Erythroblast (primary cell): Measurements from ENCODE around the gene MTSS2.
"Not testable (repeated sequence)": the region's sequence is repeated elsewhere in the genome, so short reads cannot be mapped to it uniquely, and the experiment has no call there.

Experiments used
- DNase-seq, 2 experiments: peaks; one replicate each; lab custom pipeline; 2025; lab: John Stamatoyannopoulos, UW
- GATA1 ChIP-seq: IDR thresholded peaks from 2 replicates; pipeline ENCODE4 v1.6.1; 2011; ENCODE audit warnings: low read depth, mild to moderate bottlenecking, control low read depth, low read length, moderate library complexity
- POLR2A ChIP-seq: IDR thresholded peaks from 2 replicates; pipeline ENCODE4 v1.6.1; 2011; ENCODE audit warnings: mild to moderate bottlenecking, low read length

MTSS2 gene

DNA sequence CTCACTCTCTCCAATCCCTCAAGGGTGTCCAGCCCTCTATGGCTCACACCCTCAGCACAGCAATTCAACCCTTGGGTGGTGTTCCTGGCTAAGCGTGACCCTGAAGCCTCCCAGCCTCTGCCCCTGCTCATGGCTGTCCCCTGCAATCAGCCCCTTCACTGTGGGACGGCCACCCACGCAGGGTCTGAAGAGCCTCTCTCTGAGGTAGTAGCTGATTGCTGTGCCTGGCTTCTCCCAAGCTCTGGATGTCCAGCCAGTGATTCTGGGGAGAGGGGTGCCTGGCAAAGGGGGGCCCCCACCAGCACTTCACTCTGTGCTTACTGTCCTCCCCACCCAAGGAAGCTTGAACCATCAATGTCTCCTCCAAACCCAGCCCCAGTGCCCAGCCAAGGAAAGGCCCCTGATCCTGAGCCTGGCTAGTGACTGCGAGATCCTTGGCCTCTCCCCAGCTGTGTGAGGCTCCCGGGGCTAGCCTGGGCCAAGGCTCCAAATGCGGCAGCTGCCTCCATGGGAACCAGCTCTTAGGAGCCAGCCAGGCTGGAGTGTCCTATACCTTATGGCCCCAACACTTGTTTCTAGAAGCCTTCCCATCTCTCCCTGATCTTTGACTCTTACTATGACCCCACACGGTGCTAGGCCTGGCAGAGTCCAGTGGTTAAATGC, 9.9 kb downstream of the MTSS2 start:
- TF ChIP-seq POLR2A (no peak), GATA1 (no peak)
- DNase-seq: no peak

DNA sequence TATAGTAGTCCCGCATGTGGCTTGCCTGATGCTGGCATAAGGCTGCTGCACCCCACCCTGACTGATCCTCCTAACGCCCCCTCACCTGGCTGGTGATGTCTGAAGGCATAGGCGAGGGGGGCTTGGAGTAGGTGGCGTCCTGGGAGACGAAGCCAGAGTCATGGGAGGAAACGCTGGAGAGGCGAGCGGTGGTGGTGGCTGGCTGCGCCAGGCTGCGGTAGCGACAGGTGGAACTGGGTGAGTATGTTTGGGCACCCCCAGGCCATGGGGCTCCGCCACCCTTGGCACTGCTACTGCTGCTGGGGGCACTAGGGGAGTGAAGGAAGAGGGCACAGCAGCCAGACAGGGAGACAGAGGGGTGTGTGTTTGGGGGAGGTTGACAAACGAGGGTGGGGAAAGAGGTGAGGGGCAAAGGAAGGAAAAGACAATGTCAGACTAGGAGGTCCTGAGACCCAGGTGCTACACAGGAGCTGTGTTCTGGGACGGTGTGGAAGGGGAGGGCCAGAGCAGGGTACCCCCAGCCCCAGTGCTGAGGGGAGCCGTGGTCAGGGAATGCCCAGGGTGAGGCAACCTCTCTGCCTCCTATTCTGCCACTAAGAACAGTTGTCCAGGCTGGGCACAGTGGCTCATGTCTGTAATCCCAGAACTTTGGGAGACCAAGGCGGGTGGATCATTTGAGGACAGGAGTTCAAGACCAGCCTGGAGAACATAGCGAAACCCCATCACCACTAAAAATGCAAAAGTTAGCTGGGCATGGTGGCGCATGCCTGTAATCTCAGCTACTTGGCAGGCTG, 11.4 kb downstream of the MTSS2 start:
- TF ChIP-seq POLR2A (no peak), GATA1 (no peak)
- no peak for DNase-seq

DNA sequence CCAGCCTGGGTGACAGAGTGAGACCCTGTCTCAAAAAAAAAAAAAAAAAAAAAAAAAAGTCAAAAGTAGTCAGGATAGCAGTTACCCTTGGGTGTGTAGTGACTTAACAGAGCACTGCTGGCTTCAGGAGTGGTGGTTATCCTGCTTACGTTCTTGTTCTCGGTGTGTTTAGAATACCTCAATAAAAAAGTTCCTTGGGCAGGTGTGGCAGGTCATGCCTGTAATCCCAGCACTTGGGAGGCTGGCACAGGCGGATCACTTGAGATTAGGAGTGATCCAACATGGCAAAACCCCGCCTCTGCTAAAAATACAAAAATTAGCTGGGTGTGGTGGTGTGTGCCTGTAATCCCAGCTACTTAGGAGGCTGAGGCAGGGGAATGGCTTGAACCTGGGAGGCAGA, 14.9 kb downstream of the MTSS2 start:
- DNase-seq: not testable (repeated sequence)

DNA sequence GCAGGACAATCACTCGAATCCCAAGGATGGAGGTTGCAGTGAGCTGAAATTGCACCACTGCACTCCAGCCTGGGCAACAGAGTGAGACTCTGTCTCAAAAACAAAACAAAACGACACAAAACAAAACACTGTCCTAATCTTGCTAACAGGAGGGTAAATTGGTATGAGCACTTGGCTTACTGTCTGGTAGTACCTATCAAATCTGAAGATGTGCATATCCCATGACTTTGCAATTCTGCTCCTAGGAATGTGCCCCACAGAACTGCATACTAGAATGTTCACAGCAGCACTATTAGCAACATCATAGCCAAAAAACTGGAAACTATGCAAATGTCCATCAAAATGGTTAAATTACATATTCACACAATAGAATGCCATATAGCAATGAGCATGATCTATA, 15.7 kb downstream of the MTSS2 start:
- no peak for DNase-seq
- TF ChIP-seq POLR2A (no peak), GATA1 (no peak)

DNA sequence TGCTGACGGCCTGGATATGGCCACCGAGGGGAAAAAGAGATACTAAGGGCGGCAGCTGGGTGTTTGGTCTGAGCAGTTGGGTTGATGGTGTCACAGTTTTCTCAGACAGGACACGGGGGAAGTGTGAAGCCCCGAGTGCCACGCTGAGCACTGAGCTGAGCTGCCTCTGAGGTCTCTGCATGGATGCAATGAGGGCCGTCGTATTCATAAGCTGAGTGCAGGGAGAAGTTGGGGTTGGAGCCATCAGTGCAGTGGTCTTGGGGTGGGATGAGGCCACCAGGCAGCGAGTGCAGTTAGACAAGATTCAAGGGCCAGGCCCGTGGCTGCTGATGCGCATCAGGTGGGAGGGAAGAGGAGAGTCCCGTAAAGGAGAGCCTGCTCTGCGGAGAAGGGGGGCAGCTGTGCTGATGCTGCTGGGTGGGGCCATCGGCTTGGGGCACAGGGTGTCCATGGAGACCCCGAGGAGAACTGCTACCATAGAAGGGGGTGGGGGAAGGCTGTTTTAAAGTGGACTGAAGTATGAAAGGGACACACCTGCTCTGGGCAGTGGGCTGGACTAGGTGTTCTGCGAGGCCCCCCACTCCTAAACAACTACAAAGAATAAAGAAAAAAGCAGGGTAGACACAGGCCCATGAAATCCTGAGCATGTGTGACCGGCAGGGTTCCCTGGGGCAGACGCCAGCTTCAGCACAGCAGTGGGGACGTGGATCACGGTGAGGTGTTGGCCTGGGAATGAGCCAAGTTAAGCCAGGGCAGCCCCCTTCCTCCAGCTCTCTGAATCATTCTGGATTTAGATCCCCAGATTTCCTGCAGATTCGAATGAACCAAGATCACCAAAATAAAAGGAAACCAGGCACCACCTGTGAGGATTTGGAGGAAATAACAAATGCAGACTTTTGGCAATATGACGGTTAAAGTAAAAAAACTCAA, 19.8 kb downstream of the MTSS2 start:
- DNase-seq: no peak
- TF ChIP-seq POLR2A: no peak
- no peak for TF ChIP-seq GATA1

DNA sequence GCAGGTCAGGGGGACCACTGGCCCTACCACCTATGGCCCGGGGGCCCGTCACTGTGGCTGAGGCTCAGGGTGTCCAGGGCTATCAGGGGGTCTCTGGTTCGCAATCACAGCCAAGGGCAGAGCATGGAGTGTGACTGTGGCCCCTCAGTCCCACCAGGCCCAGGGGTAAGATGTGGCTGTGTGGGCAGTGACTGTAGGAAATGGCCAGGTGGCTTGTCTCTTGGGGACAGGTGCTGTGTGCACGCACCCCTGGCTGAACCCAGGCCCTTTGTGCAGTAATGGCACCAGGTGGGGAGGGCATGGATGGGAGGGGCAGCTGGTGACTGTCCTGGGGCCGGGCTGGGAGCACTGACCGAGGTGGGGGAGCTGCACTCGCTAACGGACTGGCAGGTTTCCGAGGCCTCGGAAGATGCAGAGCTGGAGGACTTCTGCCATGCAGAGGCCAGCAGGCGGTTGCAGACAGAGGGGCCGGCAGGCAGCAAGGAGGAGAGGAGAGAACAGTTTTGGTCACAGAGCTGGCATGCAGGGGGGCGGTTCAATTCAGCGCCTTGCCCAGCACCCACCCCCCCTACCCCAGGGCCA, 20.6 kb downstream of the MTSS2 start:
- no peak for DNase-seq
- TF ChIP-seq GATA1 (no peak), POLR2A (no peak)

DNA sequence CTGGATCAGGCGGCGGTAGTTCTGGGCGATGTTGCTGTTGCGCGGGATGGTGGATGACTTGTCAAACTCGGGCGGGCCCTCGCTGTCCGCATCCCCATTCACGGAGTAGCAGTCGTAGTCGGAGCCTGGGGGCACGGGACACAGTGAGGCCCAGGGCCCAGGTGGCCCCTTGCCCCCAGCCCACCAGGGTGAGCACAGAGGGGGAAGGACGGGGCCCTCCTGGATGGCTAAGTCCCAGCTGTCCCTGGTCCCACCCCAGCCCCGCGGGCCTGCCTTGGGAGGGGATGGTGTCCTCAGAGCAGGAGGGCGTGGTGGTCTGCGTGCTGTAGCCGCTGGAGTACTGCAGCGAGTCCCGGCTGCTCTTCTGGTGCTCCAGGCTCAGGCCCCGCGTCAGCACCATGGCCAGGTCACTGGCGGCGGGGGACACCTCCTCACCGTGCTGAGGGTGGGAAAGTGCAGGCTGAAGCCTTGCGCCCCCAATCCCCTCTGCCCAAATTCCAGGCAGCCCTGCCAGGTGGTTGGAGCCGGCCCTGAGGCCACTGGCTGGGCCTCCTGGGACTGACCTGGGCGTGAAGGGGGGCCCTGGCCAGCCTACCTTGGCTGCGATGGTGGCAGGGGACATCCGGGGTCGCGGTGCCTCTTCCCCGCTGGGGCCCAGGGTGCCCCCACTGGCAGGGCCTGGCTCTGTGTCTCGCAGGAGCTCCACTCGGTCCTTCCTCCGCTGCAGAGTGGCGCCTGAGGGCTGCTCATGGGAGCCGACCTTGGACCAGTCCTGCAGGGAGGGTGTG, 21.3 kb downstream of the MTSS2 start:
- TF ChIP-seq POLR2A: no peak
- TF ChIP-seq GATA1: no peak
- DNase-seq: no peak

DNA sequence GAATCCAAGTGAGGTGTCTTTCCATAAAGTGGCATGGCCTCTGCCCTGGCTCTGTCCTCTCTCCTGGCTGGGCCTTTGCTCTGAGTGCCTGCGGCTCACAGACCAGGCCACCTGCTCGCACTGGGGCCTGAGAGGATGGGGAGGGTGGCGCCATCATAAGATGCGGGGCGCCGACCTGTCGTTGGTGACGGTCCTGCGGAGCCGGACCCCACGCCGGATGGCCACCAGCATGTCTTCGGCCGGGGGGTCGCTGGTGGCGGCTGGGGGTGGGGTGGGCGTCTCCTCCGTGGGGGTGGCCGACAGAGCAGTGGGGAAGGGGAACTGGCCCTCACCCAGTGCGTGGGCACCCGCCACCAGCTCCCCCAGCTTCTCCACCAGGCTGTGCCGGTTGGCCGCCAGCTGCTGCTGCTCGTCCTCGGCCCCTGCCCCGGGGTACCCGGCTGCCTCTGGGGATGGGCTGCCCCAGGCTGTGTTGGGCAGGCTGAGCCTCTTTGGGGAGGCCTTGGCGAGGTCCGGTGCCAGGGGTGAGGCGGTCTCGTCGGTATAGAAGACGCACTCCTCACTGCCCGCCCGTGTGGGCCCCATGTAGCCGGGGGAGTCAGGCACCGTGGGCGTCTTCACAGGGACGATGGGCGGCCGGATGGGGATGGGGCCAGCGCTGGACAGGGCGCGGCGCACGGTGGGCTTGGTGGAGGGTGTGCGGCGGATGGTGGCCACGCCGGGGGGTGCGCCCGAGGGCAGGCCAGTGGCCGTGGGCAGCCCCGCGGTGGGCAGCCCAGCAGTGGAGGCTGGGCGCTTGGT, 22.1 kb downstream of the MTSS2 start:
- TF ChIP-seq POLR2A: no peak
- TF ChIP-seq GATA1: no peak
- DNase-seq: no peak

DNA sequence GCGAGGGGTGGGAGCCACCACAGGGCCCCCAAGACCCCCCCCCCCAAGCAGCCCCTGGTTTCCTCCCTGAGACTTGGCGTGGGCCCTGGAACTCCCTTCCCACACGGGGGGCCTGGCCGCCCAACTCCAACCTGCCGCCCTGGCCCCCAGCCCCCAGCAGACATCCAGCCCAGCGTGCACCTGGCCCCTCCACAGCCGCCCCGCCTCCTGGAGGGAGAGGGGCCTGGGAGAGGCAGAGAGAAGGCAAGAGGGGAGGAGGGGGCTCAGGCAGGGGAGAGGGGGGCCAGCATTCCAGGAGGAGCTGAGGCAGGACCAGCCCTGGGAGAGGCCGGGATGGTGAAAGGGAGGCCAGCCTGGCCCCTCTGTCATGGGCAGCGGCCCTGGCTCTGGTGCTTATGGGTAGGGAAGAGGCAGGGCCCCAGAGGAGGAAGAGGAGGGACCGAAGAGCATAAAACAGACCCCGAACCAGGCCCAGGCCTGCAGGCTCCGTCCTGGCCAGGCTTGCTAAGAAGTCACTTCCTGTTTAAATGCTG, 22.8 kb downstream of the MTSS2 start:
- DNase-seq: no peak
- TF ChIP-seq GATA1 (no peak), POLR2A (no peak)

DNA sequence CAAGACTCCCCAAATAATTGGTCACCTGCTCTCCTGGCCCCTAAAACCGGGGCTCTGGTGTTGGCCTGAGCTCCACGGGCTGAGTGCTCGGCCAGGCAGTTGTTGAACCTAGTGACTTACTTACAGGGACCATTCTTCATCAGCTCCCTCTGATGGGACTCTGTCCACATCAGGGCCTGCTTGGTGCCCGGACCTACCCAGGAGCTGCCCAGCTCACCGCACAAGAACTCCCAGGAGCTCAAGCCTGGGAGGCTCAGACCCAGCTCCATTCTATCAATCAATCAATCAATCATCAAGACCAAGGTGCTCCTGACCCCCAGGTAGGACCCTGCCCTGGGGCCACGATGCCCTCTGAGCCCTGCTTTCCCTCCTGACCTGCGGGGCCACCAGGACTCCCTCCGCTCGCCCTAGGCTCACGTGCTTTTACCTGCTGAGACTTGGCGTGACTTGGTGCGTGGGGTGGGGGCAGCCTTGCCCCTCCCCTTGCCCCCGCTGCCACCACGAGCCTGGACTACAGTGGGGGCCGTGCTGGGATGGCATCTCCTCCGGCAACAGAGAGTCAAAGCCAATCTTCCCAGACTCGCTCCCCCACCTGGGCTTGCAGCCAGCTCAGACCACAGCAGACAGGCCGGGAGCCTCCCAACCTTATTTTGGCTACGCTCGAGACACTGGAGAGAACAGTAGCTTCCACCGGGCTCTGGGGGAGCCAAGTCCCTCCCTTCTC, 23.8 kb downstream of the MTSS2 start:
- TF ChIP-seq GATA1: no peak
- TF ChIP-seq POLR2A: no peak
- DNase-seq: no peak

DNA sequence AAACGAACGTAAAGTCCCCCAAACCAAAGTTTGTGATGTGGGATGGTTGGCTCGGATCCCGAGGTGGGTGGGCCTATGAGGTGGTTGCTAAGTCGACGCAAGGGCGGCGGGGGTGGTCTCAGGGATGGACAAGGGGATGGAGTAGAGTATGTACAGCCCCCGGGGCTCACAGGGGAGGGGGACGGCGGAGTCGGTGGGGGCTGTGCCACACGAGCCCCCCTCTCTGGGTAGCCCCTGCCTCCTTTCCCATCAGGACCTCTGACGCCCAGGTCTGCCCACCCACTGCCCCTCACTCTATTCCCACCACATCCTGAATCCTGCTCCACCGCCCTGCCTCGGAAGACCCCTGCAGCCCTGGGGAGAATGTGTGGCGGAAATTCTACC, 24.3 kb downstream of the MTSS2 start:
- no peak for TF ChIP-seq GATA1
- no peak for TF ChIP-seq POLR2A
- DNase-seq: no peak
